Measurements from ENCODE around the gene NADK. TPM values are rescaled to one million over a fixed set of nuclear protein-coding genes. Genes with fewer than 3 reads are reported as not detected.

NADK gene
- total and polyA plus RNA-seq, 2 of the 13 experiments (the other 11 are each of a cell fraction or from before 2014, with no cell fraction given), result 56.6 to 60.1 TPM

DNA sequence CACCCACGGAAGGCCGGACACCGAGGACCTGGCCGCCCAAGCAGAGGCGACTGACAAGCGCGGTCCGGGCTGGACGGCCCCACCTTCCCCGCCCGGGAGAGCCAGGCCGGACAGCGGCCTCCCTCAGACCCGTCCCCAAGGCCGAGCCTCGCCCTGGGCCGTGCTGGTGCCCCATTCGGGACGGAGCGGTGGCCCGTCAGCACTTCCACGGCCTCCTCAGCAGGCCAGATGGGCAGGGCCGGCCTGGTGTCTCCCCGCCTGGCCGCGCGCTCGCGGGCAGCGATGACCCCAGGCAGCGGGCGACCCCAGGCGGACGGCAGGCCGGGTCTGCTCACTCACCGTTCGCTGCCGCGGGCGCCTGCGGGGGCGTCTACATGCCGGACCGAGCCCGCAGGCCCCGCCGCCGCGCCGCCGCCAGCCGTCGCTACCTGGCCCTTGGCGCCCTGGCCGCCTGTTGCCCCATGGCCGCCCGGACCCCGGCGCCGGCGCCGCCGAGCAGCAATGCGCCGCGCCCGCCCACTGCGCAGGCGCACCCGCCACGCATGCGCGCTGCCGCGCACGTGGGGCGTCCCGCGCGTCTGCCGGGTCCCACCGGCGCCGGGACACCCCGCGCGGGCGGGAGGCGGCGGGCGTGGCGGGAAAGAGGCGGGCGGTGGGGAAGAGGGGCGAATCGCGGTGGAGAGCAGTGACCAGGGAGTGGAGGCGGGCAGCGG lies at the start of gene NADK (continued):
- TF ChIP-seq HOXA5 (CRISPR knock-in tag; IDR thresholded peaks at IDR 0.05) (peak; percentile 33; the same call in 1 of the 2 replicates), DNMT3B (CRISPR knock-in tag; conservative IDR thresholded peaks at IDR 0.05) (no peak), ETV5 (CRISPR knock-in tag; IDR thresholded peaks at IDR 0.05; ENCODE audit: borderline replicate concordance) (0 out of 2 replicates have a peak, but pooled peaks have one; percentile 19), MTF2 (CRISPR knock-in tag; IDR thresholded peaks at IDR 0.05; ENCODE audit: borderline replicate concordance) (0 out of 2 replicates have a peak, but pooled peaks have one; percentile 7), ZNF431 (CRISPR knock-in tag; IDR thresholded peaks at IDR 0.05; ENCODE audit: borderline replicate concordance, low read depth) (0 out of 2 replicates have a peak, but pooled peaks have one; percentile 57), ZNF766 (CRISPR knock-in tag; IDR thresholded peaks at IDR 0.05; ENCODE audit: borderline replicate concordance) (no peak), ZNF850 (CRISPR knock-in tag; conservative IDR thresholded peaks at IDR 0.05) (no peak), GZF1 (CRISPR knock-in tag; IDR thresholded peaks at IDR 0.05) (0 out of 2 replicates have a peak, but pooled peaks have one; percentile 33), ZNF546 (CRISPR knock-in tag; conservative IDR thresholded peaks at IDR 0.05) (no peak; the same call in 1 of the 2 replicates), MAZ (IDR thresholded peaks at IDR 0.05; ENCODE audit: borderline replicate concordance, low read depth, low read length) (no peak), MAZ (CRISPR knock-in tag; IDR thresholded peaks at IDR 0.05; ENCODE audit: low read depth) (peak; percentile 43; the same call in 1 of the 2 replicates), ZBTB8A (CRISPR knock-in tag; IDR thresholded peaks at IDR 0.05; ENCODE audit: borderline replicate concordance, low read depth) (peak; percentile 30; the same call in 1 of the 2 replicates), U2AF1 (optimal IDR thresholded peaks at IDR 0.05; ENCODE audit: low read depth, low read length) (no peak), ATF7-NPFF (CRISPR knock-in tag; IDR thresholded peaks at IDR 0.05; ENCODE audit: low read depth) (0 out of 2 replicates have a peak, but pooled peaks have one; percentile 32)
- TF ChIP-seq, protein P1, sequence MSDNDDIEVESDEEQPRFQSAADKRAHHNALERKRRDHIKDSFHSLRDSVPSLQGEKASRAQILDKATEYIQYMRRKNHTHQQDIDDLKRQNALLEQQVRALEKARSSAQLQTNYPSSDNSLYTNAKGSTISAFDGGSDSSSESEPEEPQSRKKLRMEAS (IDR thresholded peaks at IDR 0.05), result peak; percentile 86
- TF ChIP-seq, protein P2, sequence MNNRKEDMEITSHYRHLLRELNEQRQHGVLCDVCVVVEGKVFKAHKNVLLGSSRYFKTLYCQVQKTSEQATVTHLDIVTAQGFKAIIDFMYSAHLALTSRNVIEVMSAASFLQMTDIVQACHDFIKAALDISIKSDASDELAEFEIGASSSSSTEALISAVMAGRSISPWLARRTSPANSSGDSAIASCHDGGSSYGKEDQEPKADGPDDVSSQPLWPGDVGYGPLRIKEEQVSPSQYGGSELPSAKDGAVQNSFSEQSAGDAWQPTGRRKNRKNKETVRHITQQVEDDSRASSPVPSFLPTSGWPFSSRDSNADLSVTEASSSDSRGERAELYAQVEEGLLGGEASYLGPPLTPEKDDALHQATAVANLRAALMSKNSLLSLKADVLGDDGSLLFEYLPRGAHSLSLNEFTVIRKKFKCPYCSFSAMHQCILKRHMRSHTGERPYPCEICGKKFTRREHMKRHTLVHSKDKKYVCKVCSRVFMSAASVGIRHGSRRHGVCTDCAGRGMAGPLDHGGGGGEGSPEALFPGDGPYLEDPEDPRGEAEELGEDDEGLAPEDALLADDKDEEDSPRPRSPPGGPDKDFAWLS (CRISPR knock-in tag; IDR thresholded peaks at IDR 0.05; ENCODE audit: borderline replicate concordance), result no peak
- TF ChIP-seq, protein P3, sequence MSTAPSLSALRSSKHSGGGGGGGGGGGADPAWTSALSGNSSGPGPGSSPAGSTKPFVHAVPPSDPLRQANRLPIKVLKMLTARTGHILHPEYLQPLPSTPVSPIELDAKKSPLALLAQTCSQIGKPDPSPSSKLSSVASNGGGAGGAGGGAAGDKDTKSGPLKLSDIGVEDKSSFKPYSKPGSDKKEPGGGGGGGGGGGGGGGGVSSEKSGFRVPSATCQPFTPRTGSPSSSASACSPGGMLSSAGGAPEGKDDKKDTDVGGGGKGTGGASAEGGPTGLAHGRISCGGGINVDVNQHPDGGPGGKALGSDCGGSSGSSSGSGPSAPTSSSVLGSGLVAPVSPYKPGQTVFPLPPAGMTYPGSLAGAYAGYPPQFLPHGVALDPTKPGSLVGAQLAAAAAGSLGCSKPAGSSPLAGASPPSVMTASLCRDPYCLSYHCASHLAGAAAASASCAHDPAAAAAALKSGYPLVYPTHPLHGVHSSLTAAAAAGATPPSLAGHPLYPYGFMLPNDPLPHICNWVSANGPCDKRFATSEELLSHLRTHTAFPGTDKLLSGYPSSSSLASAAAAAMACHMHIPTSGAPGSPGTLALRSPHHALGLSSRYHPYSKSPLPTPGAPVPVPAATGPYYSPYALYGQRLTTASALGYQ (CRISPR knock-in tag; IDR thresholded peaks at IDR 0.05), result 0 out of 2 replicates have a peak, but pooled peaks have one; percentile 22
- TF ChIP-seq, protein P4, sequence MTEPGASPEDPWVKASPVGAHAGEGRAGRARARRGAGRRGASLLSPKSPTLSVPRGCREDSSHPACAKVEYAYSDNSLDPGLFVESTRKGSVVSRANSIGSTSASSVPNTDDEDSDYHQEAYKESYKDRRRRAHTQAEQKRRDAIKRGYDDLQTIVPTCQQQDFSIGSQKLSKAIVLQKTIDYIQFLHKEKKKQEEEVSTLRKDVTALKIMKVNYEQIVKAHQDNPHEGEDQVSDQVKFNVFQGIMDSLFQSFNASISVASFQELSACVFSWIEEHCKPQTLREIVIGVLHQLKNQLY (CRISPR knock-in tag; IDR thresholded peaks at IDR 0.05), result no peak
- TF ChIP-seq, protein P5, sequence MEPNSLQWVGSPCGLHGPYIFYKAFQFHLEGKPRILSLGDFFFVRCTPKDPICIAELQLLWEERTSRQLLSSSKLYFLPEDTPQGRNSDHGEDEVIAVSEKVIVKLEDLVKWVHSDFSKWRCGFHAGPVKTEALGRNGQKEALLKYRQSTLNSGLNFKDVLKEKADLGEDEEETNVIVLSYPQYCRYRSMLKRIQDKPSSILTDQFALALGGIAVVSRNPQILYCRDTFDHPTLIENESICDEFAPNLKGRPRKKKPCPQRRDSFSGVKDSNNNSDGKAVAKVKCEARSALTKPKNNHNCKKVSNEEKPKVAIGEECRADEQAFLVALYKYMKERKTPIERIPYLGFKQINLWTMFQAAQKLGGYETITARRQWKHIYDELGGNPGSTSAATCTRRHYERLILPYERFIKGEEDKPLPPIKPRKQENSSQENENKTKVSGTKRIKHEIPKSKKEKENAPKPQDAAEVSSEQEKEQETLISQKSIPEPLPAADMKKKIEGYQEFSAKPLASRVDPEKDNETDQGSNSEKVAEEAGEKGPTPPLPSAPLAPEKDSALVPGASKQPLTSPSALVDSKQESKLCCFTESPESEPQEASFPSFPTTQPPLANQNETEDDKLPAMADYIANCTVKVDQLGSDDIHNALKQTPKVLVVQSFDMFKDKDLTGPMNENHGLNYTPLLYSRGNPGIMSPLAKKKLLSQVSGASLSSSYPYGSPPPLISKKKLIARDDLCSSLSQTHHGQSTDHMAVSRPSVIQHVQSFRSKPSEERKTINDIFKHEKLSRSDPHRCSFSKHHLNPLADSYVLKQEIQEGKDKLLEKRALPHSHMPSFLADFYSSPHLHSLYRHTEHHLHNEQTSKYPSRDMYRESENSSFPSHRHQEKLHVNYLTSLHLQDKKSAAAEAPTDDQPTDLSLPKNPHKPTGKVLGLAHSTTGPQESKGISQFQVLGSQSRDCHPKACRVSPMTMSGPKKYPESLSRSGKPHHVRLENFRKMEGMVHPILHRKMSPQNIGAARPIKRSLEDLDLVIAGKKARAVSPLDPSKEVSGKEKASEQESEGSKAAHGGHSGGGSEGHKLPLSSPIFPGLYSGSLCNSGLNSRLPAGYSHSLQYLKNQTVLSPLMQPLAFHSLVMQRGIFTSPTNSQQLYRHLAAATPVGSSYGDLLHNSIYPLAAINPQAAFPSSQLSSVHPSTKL (CRISPR knock-in tag; IDR thresholded peaks at IDR 0.05), result peak; percentile 18; the same call in 1 of the 2 replicates

Measured in HepG2 (cell line).